NCI-H1417 treated with DMSO at 0.1 percent for 48 hours (cell line): Measurements from ENCODE around the gene PKP3.
"Not testable (repeated sequence)": the region's sequence is repeated elsewhere in the genome, so short reads cannot be mapped to it uniquely, and the experiment has no call there.

Experiments
- DNase-seq: peaks from one replicate; lab custom pipeline; 2025; lab: John Stamatoyannopoulos, UW

PKP3 gene

DNA sequence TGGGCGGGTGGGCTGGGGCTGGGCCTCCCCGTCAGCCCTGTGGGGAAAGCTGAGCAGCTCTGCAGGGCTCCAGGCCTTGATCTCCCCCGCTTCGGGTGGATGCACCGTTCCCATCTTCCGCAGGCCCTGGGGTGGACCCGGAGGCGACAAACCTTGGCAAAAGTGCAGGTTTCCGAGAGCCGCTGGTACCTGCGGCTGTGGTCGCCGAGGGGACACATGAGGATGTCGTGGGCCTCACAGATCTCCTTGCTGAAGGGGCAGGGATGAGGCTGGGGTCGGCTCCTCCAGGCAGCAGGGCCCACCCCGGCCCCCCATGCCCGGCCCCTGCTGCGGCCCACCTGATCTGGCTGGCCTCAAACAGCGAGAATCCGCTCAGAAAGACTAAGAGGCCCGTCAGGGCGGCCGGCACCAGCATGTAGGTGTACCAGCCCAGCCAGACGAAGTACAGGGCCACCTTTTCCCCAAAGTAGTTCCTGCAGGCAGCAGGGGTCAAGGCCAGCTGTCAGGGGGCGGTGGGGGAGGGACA is 36.0 kb downstream of the PKP3 start:
- no peak for DNase-seq

DNA sequence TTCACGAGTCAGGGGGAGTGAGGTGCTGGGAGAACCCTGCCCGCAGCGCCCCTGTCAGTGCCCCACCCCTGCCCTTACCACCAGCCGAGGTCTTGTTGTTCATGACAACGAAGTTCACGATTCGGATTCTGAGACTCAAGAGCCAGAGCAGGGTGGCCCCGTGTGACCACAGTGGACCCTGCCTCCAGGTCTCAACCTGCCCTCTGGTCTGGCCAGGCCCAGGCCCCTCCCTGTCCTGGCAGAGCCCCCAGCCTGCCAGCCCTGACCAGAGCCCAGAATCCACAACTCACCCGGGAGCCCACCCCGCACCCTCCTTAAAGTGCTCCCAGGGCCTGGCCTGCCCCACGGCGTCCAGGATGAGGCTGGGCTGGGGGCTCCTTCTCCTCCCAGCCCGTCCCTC is 37.9 kb downstream of the PKP3 start:
- no peak for DNase-seq

DNA sequence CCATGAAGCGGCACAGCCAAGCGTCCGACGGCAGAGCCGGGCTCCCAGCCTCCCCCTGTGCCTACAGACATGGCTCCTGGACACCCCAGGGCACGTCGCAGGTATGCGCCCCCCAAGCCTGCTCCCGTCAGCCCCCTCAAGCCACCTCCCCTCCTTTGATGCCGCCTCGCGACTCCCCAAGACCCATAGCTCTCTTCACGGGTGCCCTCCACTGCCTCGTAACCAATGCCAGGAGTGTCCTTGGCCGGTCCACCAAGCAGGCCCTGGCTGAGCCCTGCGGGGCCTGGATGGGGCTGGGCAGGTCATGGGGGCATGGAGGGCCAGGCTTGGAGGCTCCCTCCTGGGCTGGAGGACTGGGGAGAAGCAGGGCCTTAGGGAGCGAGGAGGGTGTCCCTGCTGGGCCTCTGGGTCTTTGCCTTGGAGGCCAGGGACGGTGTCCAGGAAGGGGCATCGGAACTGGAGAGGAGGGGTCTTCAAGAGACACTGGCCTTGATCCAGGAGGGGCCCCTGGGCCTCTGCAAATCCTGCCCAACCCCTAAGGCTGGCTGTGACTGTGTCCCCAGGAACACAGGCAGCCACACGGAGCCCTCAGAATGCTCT is 38.6 kb downstream of the PKP3 start:
- DNase-seq = no peak

DNA sequence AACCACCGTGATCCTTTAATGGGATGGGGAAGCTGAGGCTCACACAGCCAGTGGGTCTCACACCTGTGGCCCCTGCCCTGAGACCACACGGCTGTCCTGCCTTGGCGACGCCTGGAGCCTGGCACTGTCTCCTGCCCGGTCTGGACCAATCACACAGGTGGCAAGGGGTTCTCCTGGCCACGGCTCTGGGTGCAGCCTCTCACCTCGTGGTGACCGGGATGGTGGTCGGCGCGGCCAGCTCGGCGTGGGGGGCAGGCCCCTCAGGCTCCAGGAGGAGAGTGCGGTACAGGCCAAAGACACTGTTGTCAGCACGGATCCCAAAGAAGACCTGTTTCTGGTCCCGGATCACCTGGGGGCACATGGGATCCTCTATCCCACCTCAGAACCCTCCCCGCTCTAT is 39.1 kb downstream of the PKP3 start:
- no peak for DNase-seq

DNA sequence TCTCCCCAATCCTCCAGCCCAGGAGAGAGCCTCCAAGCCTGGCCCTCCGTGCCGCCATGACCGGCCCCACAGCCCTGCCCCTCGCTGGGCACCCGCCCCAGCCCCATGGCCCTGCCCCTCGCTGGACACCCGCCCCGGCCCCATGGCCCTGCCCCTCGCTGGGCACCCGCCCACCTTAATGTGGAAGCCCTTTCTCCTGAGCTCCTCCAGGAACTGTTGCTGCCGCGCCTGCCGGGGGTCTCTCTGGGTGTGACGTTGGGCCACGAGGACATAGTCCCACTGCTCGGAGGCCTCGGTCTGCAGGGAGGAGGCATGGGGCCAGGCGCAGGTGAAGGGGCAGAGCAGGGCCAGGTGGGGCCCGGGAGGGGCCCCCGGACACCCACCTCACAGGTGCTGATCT is 39.6 kb downstream of the PKP3 start:
- no peak for DNase-seq

DNA sequence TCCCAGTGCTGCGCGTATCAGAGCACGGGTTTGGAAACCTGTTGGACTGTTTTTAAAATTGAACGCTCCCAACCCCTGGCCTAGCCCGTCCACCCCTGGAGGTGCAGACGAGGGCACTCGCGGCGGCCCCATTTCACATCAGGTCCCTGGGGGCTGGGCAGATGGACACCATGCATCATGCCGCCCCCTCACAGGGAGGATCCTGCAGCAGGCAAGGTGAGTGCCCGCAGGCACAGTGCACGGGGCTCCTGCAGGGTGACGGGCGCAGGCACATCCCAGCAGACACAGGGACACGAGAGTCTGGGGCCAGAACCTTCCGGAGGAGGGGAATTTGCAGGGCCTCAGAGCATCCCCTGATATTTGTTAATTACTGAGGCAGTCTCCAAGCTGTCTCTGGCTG is 40.5 kb downstream of the PKP3 start:
- no peak for DNase-seq

DNA sequence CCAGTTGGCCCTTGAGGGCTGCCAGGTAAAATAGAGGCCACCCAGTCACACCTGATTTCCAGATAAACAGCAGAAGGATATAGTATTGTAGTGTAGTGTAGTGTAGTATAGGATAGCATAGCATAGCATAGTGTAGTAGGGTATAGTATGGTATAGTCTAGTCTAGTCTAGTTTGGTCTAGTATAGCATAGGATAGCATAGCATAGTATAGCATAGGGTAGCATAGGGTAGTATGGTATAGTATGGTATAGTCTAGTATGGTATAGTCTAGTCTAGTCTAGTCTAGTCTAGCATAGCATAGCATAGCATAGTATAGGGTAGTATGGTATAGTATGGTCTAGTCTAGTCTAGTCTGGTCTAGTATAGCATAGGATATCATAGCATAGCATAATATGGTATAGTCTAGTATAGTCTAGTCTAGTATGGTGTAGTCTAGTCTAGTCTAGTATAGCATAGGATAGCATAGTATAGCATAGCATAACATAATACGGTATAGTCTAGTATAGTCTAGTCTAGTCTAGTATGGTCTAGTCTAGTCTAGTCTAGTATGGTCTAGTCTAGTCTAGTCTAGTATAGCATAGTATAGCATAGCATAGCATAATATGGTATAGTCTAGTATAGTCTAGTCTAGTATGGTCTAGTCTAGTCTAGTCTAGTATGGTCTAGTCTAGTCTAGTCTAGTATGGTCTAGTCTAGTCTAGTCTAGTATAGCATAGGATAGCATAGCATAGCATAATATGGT is 41.2 kb downstream of the PKP3 start:
- DNase-seq = not testable (repeated sequence)

DNA sequence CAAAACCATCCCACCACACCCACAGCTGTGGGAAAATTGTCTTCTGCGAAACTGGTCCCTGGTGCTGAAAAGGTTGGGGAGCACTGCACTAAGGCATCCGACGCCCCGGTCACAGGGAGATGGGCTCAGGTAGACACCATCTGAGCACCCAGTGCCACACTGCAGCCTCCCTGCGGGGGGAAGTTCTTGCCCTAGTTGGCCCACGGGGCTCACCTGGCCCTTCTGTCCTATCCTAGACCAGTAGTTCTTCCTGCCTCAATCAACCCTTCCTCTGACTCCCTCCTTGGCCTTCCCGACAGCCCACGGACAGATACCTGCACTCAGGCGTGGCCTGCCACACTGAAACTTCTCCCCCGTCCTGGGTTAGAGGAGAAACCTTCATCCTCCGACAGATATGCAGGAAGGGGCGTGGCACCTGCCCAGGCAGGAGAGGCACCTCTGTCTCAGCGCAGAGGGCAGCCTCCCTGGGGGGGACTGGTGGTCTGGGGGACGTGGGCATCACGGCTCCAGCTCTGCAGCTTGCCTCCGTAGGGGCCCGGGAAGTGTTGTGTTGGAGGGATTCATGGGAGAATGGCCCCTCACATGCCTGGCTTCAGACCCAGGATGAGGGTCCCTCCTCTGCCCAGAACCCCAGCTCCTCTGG is 43.3 kb downstream of the PKP3 start:
- no peak for DNase-seq

DNA sequence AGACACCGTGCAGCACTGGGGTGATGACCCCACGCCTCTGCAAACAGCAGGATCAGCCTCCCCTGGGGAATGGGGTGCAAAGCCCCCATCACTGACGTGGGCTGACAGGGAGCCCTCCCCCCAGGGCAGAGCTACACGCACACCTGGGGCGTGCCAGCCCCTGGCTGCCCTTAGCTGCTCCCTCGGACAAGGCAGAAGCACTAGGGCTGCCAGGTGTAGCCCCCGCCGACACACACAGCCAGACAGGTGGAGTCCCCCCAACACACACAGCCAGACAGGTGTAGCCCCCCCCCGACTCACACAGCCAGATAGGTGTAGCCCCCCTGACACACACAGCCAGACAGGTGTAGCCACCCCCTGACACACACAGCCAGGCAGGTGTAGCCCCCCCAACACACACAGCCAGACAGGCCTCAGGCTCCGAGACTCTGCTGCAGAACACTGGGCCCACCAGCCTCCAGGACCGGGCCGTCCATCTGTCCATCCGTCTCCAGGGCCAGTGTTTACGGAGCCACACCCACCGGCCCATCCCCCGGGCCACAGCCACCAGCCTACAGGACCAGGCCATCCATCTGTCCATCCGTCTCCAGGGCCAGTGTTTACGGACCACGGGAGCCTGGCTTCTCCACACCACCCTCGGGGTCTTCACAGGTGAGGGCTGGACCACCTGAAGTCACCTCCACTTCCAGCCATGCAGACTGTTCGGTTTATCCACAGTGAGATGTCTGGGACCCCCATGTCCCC is 44.3 kb downstream of the PKP3 start:
- no peak for DNase-seq

DNA sequence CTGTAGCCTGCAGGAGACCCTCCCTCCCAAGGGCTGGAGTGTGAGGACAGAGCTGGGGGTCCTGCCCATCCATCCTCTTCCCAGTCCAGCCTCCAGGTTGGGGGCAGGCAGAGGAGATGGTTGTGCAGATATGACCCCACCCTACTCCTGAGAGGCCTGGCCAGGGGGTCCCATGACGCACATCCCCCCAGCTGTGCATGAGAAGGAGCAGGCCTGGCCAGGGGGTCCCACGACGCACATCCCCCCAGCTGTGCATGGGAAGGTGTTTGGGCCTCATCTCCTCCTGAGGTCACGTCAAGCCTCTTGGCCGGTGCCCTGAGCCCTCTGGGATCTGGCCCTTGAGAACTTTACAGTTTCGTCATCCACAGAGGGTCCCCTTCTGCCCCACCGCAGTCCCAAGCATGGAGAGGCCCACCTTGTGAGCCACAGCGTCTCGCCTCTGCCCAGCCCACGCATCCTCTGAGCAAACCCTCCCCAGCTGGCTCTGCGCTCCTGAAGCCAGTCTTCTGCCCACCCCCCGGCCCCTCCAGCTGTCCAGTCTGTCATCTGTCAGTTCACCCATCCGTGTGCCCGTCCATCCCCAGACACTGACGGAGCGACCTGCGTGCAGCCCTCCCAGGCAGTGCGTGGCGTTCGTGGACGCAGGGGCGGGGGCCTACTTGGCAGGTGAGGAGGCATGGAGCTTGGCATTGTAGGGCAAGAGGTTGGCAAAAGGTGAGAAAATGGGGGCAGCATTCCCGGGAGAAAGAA is 45.5 kb downstream of the PKP3 start:
- no peak for DNase-seq

DNA sequence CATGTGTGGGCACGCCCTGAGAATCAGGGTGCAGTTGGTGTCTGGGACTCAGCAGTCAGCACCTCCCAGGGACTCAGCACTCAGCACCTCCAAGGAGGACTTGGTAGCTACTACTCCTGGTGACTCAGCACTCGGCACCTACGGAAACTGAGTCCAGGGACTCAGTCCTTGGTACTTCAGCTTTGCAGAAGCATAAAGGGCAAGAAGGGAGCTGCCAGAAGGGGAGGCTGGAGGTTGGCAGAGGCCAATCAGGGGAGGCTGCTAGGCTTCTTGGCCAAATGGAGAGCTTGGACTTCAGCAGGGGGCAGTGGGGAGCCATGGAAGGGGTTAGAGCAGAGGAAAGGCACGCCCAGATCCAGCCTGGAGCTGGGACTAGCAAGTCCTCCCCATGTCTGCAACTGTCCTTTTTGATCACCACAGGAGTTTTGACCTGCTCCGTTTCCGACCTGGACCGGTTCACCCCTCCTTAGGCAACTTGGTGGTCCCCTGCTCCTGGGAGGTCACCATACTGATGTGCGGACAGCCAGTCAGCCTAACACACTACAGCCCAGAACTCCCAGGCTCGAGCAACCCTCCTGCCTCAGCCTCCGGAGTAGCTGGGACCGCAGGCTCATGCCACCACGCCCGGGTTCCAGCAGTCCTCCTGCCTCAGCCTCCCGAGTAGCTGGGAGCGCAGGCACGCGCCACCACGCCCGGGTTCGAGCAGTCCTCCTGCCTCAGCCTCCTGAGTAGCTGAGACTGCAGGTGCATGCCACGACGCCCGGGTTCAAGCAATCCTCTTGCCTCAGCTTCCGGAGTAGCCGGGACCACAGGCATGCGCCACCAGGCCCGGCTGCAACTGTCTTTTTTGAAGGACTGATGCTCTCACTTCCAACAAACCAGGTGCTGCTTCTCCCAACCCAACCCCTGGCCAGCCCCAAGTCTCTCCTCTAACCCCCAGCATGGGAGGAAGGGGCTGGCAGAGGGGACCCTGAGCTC is 46.3 kb downstream of the PKP3 start:
- no peak for DNase-seq

DNA sequence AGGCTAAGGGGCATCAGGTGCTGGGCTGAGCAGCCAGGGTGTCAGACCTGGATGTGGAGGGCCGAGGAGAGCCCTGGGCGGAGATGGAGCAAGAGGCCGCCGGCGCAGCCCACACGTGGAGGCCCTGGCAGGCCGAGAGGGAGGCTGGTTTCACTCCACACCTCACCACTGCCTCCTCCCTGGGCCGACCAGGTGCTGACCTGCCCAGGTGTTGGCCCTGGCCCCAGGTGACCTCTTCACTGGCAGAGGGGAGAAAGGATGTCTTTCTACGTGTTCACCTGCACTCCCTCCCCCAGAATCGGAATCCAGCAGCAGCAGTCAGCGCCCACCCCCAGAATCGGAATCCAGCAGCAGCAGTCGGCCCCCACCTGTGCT is 47.0 kb downstream of the PKP3 start:
- DNase-seq = no peak

DNA sequence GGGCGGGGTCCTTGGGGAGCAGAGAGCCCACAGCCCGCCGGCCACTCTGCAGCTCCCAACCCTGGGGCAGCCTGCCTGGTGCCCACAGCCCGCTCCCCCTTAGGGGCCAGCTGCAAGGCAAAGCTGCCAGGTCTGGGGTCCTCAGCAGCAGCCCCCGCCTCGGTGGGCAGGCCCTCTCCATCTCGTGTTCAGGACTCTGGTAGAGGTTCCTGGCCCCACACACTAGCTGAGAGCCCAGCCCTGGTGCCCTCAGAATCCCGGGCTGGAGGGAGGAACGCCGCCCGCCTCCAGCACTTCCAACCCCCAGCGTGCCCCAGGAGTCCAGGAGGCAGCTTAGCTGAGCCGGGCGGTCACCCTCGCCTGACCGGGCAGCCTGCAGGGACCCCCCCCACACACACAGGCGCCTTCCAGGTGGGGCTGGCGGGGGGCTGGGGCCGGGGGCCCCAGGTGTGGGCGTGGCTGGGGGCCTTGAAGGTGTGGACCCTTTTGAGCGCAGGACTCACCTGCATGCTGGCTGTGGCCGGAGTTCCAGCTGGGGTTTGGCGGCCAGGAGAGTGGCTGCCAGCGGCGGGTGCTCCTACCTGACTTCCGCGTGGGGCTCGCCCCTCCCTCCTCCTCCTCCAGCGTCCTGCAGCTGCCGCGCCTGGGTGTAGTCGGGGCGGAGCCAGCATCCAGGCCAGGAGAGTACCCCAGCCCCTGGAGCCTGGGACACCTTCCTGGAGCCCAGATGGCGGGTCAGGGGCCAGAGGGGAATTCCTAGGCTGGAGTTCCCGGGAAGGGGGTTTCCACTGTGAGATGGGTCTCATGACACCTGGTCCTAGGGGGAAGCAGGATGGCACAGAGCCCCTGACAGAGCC is 47.6 kb downstream of the PKP3 start, which contains the start of gene ANO9:
ANO9 (minus strand) TSS at position 594 of the 857 bp plus-strand sequence; CDS start at position 509, 85 bp downstream.
- DNase-seq = no peak

DNA sequence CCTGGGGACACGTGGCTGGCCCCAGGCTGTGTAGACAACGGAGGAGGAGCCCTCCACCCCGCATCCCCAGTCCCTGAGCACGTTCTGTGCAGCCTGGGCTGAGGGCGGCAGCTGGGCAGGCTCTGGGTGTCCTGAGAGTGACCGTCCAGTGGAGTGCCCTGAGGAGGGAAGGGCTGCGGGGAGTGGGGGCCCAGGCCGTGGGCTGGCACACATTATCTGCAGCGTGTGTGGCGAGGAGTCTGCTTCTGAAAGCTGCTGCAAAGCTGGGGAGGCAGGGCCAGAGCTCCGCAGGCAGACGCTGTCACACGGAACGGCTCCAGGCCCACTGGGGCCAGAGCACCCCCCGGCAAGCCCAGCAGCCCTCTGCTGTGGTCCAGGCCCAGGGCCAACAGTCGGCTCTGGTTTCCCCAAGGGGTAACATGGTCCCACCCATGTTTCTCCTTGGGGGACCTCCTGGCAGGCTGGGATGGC is 48.6 kb downstream of the PKP3 start:
- DNase-seq = no peak

DNA sequence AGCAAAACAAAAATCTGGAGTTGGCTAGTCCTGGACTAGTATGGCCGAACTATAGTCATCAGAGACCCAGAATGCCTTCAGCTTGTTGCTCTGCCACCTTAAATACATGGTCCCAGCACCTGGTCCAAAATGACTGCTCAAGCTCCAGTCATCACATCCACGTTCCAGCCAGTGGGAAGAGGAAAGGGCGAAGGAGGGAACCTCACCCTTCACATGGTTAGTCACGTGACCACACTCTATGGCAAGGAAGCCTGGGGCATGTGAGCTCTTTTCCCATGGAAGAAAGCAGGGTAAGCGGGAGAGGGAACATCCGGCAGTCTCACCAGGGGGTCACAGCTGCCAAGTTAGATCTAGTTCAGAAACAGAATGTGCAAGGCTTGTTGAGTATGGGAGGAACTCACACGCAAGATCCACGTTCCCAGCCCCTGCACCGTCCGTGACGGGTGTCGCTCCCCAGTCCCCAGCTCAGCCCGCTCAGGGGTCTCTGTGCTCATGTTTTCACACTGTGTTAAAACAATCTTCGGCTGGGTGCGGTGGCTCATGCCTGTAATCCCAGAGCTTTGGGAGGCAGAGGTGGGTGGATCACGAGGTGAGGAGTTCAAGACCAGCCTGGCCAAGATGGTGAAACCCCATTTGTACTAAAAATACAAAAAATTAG is 49.7 kb downstream of the PKP3 start:
- no peak for DNase-seq

DNA sequence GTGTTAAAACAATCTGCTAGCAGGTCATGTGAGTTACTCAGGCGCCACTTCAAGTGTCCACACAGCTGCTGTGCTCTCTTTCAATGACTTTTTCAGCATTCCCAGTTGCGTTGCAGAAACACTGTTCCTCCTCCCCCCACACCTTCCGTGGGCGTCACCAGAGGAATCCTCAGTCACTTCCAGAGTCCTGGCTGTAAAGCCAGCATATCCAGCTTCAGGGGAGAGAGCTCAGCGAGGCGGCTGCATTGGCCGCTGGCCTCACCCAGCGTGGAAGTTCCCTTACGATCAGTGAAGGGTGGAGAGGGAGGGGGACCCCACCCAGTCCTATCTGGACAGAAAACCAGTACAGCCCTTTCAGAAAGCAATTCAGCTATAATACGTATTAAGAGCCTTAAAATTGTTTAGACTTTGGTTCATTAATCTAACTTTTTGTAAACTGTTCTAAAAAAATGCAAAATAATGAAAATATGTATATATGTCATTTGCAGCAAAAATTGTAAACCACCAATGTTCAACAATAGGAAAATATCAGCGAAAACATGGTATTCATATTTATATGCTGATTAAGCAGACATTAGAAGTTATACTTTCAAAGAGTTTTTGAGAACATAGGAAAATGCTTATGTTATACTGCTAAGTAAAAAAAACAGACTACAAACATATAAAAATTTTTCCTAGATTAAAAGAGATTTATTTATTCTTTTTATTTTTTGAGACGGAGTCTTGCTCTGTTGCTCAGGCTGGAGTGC is 50.6 kb downstream of the PKP3 start:
- DNase-seq = no peak

DNA sequence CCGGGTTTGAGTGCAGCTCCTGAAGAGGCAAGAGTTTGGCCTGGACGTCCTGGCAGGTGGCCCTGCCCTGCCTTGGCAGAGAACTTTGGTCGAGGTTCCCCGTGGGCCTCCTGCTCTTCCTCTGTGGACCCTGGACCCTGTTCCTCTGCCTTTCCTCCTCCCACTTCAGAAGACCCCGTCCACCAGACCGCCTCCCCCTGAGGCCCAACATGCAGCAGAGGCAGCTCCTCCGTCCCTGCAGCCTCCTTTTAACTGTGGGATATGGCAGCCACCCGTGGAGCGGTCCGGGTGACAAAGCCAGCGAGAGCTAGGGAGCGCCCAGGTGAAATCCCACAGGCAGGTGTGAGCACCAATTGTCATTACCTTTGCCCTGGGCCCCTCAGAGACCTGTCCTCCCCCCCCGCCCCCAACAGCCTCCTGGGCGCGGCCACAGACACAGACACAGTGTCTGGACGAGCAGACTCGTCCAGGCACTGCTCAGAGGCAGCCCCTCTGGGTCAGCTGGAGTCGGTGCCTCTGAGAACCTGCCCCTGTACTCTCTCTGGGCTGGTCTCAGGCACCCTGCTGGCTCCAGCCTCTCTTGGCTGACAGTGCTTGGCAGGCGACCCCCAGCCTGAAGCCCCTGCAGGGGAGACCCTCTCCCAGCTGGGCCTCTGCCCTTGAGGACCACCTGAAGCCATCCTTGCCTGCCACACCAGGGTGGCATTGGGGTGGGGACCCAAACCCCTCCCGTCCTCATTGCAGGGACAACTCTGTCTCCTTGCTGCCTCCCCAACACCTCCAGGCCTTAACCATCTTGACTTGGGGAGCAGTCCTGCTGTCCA is 52.0 kb downstream of the PKP3 start:
- DNase-seq = no peak
